ENCODE data around the gene ORAI2.

The ORAI2 gene

GRCh38 chr7:102455596-102455995 lies 22.2 kb downstream of the ORAI2 start:
- ChIA-PET CTCF (interaction anchor here (0.7 to 3.1 kb wide), 6 partner anchors 11 to 65 kb away, joined by 3 to 12 read pairs (median 4); no protein-coding TSS in a partner anchor), POLR2A (no interaction called here)
- DNase-seq (ENCODE audit: extremely low spot score), result no peak
- TF ChIP-seq CTCF (IDR thresholded peaks at IDR 0.05; ENCODE audit: control extremely low read depth, extremely low read depth, low read depth, missing control alignments), result no peak

- ChIA-PET CTCF (interaction anchor here (1.0 to 3.1 kb wide), 6 partner anchors 10 to 65 kb away, joined by 3 to 12 read pairs (median 4); no protein-coding TSS in a partner anchor), POLR2A (interaction anchor here (0.6 to 1.5 kb wide), 2 partner anchors 8 to 11 kb away, joined by 3 to 4 read pairs; no protein-coding TSS in a partner anchor)
- DNase-seq (ENCODE audit: extremely low spot score), result no peak
- TF ChIP-seq CTCF (IDR thresholded peaks at IDR 0.05; ENCODE audit: control extremely low read depth, extremely low read depth, low read depth, missing control alignments), result no peak
These were observed 23.0 kb downstream of the ORAI2 start for GRCh38 chr7:102456327-102456726.

- POLR2A ChIA-PET, result interaction anchor here (1.5 kb wide), 1 partner anchor 9 kb away, joined by 3 read pairs; no protein-coding TSS in a partner anchor
- CTCF ChIA-PET, result interaction anchor here (1.2 to 2.8 kb wide), 4 partner anchors 9 to 45 kb away, joined by 3 to 12 read pairs (median 5); no protein-coding TSS in a partner anchor
- DNase-seq (ENCODE audit: extremely low spot score), result no peak
- TF ChIP-seq CTCF (IDR thresholded peaks at IDR 0.05; ENCODE audit: control extremely low read depth, extremely low read depth, low read depth, missing control alignments), result no peak
These were observed 24.1 kb downstream of the ORAI2 start for GRCh38 chr7:102457352-102457924.

GRCh38 chr7:102459221-102459844 lies 26.0 kb downstream of the ORAI2 start:
- CTCF ChIA-PET, result interaction anchor here (2.7 to 2.8 kb wide), 2 partner anchors 8 to 9 kb away, joined by 7 to 12 read pairs; no protein-coding TSS in a partner anchor
- no peak for TF ChIP-seq CTCF (IDR thresholded peaks at IDR 0.05; ENCODE audit: control extremely low read depth, extremely low read depth, low read depth, missing control alignments)
- no peak for DNase-seq (ENCODE audit: extremely low spot score)
- POLR2A ChIA-PET, result no interaction called here

GRCh38 chr7:102460467-102460866 lies 27.1 kb downstream of the ORAI2 start:
- no peak for DNase-seq (ENCODE audit: extremely low spot score)
- ChIA-PET CTCF (interaction anchor here (2.7 kb wide), 1 partner anchor 10 kb away, joined by 7 read pairs; no protein-coding TSS in a partner anchor), POLR2A (no interaction called here)
- no peak for TF ChIP-seq CTCF (IDR thresholded peaks at IDR 0.05; ENCODE audit: control extremely low read depth, extremely low read depth, low read depth, missing control alignments)

- no peak for DNase-seq (ENCODE audit: extremely low spot score)
- no peak for TF ChIP-seq CTCF (IDR thresholded peaks at IDR 0.05; ENCODE audit: control extremely low read depth, extremely low read depth, low read depth, missing control alignments)
- ChIA-PET CTCF (interaction anchor here (0.9 to 1.8 kb wide), 4 partner anchors 14 to 57 kb away, joined by 3 to 7 read pairs (median 4); no protein-coding TSS in a partner anchor), POLR2A (no interaction called here)
These were observed 30.6 kb downstream of the ORAI2 start for GRCh38 chr7:102463841-102464576.
